Stimulated activated CD4-positive, alpha-beta T cell treated with anti-CD3 and anti-CD28 coated beads, Interleukin-2, amount 100 ng/mL, for 24 hours (primary cell): ENCODE data around the gene NHLRC1.

ENCODE experiments used
- DNase-seq, 2 donors: peaks; one replicate each; pipeline ENCODE4 v3.0.0-alpha.2; 2020

NHLRC1 gene

DNA sequence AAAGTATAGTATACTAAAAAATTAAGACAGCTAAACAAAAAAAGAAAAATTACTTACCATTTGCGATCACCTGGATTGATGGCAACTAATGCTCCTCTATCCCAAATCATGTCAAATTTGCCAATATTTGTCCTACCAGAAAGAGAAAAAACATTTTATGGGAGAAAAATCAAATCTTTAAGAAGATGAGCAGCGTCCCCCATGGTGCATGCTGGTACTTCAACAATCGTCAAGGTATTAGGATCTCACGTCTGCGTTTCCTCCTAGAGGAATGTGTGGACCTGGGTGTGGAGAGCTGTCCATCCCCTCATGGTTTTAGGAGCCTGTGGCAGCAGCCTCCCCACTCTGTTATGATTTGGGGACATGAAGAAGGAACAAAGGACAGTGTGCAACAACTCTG is 16.4 kb upstream of the NHLRC1 start:
- no peak for DNase-seq

DNA sequence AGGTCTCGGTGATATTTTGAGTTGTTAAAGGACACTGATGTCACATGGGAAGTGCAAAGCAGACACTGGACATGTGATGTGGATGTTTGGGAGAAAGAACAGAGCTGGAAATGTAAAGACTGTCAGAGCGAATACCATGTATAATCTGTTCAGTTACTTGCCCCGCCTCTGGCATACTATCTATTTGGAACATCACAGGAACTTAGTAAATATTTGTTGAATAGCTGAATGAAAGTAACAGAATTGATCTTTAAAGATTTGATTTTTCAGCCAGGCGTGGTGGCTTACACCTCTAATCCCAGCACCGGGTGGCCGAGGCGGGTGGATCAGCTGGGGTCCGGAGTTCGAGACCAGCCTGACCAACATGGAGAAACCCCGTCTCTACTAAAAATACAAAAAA is 13.8 kb upstream of the NHLRC1 start:
- no peak for DNase-seq

DNA sequence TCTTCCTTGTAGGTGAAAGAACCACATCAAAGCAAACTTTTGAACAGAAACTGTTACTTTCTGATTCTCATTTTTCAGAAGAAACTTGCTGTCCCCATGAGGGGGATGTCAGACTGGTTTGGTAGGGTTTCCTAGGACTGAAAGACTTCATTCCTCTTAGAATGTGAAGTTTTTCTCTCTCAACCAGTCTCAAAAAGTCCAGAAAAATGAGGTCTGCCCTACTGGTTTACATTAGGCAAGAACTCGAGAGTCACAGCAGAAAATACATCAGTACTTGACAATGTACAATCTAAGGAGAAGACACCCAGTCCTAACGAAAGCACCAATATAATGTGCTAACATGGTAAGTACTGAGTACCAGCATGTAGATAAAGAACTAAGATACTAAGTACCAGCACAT is 12.7 kb upstream of the NHLRC1 start:
- no peak for DNase-seq

DNA sequence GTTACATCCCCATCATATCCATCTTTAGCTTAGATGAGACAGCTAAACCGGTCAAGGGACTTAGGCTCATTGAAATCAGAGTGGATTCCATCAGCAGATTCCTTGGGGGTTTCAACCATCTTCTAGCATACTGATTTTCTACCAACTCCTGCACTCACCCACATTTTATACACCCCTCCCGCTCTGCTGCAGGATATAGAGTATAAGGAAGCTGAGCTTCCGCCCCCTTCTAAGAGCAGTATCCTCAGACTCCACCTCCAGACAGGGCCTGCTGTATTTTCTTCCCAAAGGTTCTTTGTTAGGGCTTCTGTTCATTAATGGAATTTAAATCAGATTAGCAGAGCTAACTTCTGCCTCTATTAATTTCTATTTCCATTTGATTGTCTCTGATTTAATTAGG is 9.9 kb upstream of the NHLRC1 start:
- no peak for DNase-seq

DNA sequence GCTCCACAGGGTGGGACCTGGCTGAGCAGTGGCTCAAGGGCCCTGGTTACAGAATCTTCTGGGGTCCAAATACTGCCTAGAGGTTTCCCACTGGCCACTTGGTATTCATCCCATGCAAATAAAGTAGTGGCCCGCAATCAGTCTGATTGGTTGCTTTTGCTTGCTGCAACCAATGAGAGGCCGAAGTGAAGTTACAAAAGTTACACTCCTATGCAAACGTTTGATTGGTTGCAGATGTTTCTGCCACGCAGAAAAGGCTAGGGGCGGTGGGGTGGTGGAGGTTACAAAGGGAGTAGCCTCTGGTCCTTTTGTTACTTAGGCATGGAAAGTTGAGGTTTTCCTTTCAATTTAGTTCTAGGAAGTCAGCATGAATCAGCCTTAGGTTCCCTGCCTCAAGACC is 3.6 kb upstream of the NHLRC1 start:
- DNase-seq = no peak

DNA sequence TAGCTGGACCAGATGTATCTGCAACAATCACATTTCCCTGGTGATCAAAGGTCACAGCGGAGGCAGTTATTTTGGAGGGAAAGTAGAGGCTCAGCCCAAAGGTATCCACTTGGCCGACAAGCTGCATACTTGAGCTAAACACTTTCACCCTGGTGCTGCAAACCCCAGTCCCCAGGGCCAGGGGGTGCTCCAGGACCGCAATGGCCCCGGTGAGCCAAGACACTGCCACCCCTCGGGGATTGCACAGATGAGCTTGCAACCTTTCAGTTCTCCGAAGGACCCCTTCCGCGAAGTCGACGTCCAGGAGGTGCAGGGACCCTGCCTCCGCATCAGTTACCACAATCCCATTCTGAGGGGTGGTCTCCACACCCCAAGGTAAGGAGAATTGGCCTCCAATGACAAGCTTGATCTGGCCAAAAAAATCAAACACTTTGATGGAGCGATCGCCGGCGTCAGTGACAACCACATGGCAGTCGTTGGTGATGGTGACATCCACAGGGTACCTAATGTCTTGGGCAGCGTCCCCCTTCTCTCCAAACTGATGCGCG is 823 bp downstream of the NHLRC1 start:
- DNase-seq = no peak

DNA sequence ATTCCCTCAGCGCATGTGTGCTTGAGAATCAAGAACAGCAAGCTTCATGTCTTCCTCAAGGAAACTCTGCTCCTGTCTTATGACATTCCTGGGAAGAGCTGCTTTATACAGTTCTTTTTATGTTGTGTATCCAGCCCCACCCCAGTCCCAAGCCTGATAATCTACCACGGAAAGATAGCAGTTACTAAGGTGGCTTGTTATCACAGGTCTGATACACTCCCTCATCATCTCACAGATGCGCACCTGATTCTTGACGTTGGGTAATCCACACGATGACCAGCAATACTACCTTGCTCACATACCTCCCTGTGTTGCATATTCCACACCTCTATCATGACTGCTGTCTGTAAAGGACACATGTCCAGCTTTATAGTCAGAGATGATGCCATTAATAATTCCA is 3.2 kb downstream of the NHLRC1 start:
- DNase-seq = no peak

DNA sequence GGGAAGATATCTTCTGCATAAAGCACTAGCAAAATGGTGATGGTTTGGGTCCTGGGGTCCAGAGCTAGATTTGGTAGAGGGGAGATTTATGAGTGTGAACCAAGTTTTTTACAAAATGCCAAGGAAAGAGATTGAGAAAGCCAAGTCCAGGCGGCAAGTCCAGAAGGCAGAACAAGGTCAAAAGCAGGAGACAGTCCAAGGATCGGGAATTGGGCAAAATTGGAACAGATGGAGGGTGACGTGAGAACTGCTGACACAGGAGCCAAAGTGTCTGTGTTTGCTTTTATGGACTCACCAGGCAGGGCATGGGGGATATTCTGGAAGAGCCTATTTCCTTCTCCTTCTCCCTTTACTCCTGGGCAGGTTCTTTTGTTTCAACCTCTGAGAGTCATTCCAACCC is 4.1 kb downstream of the NHLRC1 start:
- DNase-seq = no peak

DNA sequence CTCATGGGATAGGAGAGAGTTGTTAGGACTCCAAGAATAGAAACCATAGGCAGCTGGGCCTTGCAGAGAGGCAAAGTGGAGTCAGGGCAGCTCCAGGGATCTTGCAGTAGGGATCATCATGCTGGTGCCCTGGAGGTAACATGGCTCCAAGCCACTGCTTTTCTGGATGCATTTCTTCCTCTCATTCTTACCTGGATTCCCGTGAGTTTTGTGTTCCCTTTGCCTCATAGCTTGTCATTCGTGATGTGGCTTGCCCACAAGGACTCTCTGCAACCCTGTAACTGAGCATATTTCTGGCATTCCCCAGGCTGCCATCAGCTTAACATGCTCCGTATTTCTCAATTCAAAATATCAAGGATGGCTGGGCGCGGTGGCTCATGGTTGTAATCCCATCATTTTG is 5.3 kb downstream of the NHLRC1 start:
- DNase-seq = no peak

DNA sequence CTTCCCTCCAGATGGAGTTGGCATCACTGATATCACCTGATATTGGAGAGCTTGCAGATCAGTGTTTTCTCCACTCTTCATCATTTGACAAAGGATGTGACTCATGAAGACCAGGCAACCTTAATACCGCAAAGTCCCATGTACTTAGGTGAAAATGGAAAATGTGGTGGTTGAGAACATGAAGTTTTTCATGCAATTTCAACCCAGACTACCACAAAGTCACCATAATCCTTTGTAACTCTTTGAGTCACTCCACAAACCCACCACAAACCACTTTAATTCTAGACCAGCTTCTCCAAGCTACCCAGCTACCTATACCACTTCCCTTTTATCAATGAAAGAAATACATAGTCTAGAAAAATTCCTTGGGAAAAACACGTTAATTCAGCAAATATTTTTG is 7.1 kb downstream of the NHLRC1 start:
- DNase-seq = peak; percentile 3 to 25

DNA sequence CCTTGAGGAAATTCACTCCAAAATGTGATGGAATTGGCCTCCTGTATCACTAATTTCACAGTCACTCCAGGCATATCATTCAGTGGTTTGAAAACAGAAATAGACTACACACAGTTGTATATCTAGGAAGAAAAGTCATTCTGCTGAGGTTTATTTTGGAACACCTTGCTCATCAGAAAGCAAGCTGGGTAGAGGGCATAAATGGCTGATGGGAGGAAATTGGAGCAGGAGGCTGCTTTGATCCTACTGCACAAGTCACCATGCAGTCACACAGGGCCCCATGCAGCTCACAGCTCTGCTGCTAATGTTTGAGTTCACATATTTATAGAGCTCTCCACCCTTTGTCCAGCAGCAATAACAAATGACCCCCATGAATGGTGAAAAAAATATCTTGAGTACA is 12.3 kb downstream of the NHLRC1 start:
- no peak for DNase-seq

DNA sequence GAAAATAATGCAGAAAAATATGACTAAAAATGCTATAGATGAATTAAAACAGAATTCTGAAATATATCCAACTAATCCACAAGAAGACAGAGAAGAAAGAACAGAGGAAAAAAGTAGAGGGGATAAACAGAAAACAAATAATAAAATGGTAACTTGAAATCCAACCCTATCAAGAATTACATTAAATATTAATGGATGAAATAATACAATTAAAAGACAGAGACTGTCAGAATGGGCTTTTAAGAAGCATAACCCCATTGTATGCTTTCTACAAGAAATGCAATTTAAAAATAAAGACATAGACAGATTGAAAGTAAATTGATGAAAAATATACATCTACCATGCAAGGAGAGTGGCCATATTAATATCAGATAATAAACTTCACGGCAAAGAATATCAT is 15.4 kb downstream of the NHLRC1 start:
- DNase-seq = no peak

DNA sequence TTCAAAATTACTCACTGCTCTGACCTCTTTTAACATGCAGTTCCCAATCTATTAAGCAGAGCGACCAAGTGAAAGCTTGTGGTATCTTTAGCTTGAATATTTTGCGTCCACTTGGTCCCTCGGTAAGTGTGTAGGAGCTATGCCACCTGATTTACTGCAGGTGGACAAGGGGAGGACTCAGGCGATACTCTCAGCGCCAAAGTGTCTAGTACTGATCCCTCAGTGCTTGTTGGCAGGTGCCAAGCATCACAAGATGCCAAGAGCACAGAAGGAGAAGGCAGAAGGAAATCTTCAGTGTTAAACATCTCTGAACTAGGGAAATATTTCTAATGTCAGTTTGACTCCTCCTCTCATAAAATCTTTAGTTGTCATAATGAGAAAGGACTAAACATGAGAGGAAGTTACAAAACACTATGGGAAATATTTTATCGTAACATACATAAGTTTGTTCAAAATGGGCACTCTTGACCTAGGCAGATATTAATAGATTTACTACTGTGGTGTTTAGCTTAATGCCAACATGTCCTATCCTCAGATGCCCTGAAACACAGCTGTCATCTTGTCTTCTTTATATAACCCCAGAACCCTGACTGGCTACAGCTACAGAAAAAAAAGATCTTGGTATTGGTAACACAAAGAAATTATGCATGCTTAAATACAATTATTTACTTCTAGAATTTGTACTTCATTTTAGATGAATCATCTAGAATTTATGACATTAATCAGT is 19.5 kb downstream of the NHLRC1 start:
- DNase-seq = no peak

DNA sequence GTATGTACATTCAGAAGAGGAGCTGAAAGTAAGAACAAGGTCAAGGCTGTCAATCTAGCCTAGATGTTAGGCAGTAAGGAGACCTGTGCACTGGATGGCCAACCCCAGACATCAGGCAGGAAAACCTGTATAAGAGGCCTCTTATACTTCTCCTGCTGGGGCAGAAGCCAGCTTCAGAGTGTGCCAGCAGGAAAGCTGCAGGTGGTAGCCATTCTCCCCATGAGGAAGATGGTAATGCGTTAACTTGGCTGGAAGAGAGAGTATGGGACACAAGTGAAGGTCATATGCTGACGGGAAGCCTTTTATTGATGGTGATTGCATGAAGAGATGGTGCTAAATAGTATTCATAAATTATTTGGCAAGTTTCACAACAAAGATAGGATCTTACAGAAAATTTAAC is 20.6 kb downstream of the NHLRC1 start:
- no peak for DNase-seq

DNA sequence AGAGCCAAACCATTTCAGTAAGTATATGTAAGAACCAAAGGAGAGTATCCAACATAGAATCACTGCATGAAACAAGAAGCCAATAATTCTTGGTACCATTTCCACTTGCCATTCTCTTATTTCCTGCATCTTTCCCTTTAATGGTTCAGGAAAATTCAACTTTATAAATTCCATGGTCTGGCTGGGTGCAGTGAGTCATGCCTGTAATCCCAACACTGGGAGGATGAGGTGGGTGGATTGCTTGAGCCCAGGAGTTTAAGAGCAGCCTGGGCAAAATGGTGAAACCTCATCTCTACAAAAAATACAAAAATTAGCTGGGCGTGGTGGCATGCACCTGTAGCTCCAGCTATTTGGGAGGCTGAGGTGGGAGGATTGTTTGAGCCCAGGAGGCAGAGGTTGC is 21.2 kb downstream of the NHLRC1 start:
- DNase-seq = no peak

DNA sequence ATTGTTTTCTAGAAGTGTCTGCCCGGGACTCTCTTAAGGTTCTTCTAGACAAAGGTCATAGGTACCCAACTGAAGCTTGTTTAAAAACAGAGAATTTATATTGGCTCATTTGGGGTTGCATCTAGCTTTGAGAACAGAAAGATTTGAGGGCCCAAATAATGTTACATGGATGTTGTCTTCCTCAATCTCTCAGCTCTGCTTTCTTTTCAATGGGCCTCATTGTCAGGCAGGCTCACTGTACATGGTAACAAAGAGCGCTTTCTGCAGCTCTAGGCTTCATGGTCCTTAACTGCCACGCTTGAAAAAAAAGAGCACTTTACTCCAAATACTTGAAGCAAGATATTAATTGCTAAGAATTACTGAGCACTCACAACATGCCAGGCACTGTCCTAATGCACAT is 22.2 kb downstream of the NHLRC1 start:
- no peak for DNase-seq

DNA sequence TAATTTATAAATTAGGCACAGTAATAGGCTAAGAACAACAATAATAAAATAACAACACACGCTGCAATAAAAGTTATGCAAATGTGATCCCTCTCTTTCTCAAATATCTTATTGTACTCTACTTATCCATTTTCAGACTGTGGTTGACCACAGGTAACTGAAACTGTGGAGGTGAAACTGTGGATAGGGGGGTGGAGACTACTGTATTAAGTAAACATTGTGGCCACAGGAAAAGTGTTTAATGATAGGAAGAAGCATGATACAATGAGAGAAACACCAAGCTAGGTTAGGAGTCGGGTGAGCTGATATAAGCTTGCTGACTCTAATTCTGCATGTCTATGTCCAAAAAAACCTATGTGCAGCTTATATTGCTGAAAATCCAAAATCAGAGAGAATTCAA is 23.0 kb downstream of the NHLRC1 start:
- DNase-seq = no peak

DNA sequence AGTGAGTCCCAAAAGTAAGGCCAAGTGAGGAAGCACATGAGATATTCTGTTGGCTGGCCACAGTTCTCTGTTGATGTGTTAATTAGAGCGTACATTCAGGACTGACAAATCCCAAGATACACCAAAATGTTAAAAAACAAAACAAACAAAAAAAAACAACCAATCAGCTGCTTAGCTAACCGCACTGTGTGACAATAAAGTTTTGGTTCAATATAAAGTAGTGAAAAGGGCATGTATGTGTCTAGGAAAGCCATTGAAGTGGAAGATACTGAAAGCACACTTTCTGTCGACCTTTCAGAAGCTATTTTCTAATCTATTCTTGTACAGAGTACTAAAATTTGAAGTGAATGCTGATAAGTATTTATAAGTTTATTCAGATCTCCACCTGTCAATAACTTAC is 26.1 kb downstream of the NHLRC1 start:
- no peak for DNase-seq

DNA sequence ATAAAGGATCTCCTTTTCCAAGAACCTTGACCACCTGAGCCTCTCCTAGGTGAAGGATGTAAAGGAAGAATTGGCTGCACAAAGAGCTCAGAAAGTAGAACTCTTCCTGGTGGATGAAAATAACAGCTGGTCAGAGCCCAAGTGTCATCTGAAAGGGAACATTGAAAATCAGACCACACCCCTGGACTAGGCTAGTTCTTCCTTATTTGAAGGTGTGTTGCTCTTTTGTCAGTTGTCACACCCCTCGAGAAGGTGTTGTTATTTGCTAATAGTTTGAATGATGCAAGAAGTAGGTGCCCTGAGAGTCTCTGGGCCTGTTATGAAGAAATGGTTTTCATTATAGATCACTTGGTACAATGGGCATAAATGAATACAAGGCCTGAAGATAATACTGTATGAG is 31.1 kb downstream of the NHLRC1 start:
- no peak for DNase-seq

DNA sequence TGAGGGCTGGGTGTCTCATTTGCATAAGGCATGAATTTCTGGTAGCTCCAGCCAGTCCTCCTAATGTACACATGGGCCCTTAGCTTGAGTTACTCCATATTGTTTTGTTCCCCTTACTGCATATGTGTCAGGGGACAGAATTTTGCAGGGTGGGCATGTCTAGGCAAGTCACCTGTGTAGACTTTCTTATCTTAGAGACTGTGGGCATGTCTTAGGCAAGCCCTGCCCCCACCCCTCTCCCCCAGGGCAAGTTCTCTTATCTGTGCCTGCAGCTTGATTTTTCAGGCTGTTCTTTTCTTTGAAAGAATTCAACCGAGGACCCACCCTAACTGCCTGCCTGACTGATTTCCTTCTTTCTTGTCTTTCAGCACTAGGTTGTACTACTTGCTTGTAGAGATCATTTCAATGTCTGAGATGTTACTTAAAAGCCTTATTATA is 32.1 kb downstream of the NHLRC1 start:
- DNase-seq = no peak

DNA sequence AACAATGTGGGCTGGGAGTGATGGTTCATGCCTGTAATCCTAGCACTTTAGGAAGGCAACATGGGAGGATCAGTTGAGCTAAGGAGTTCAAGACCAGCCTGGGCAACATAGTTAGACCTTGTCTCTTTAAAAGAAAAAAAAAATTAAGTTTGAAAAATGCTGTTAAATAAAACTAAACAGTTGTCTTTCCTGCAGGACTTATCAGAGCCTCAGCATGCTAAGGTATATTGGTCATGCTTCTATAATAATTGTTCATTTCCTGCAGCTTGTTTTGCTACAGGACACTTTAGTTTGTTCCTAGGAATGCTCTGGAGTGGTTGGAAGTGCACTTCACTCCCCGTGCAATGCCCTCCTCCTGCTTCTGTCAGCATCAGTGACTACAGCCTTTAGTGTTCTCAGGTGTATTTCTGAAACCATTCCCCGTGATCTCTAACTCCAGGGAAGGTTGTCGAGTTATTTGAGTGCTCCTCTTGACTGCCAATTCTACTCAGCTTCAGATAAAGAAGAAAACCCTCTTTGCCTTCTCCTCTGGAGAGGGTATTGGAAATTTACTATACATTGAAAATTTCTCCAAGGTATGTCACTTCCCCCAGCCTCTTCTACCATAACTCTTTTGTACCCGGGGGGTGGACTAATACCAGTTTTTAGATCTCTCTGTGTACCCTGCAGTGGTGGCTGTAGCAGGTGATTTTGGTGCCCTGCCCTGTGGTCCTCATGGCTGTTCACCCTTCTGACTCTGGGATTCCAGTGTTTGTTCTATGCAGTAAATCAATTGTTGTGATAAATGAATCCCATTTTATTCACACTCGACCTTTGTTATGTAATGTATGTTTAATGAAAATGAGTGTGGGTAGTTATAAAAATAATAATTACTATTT is 33.8 kb downstream of the NHLRC1 start:
- no peak for DNase-seq

DNA sequence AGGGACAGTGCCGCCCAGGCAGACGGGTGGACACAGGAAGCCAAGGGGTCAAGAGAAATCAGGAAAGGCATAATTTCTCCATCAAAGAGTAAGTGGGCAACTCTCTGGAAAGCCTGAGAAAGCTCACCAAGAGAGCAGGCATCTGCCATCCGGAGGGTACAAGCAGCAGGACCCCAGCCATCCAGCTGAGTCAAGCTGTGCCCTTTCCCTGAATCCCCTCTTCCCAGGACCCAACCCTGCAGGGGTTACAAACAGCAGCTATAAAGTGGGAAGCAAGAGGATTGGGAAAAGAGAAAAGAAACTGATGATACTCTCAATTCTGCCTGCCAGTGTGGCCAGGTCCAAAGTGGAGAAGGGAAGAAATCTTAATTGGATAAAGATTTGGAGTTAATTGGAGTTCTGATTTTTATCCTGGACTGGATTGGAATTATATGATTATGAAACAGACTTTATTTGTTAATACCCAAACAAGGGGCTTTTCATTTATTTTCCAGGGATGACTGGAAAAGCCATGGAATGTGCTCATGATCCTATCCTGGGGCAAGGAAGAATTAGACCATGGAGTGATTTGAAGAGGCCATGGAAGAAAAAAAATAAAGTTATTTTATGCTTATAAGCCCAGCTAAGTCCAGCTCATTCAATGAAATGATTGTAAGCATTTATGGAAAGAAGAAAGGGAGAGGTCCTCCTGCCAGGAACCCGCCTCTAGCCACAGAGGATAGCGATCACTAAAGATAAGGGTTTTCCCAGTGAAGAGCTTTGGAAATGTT is 34.9 kb downstream of the NHLRC1 start:
- no peak for DNase-seq

DNA sequence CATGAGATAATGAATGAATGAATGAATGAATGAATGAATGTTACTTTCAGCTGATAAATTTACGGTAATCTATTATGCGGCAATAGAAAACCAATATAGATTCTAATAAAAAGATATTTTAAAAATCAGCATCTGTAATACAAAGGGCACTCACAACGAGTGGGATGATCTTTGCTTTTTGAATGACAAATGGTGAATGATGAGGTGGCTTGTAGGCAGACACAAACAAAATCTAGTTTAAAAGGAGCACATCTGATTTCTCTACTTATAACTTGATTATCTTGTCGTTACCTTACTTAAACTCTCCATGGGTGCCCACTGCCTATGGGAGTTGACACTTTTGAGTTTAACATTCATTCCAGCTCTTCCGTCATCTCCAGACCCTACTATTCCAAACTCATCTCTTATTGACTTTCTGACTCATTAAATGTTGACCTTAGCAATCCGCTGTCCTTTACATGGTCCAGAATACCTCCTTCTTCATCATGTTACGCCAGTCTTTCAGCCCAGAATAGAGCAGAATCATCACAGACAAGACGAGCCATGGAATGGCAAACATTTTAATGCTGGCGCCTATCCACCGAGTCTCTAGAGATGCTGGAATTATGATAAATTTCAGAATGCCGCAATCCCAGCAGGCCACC is 41.3 kb downstream of the NHLRC1 start:
- DNase-seq = no peak
